OCI-M1 (cell line): ENCODE results near the gene SCPEP1.
A peak's percentile ranks its signal among the peaks of the same experiment; 100 is the strongest.
"Not testable (repeated sequence)": the region's sequence is repeated elsewhere in the genome, so short reads cannot be mapped to it uniquely, and the experiment has no call there.

ENCODE experiments used
- DNase-seq: peaks from one replicate; lab custom pipeline; 2025; lab: John Stamatoyannopoulos, UW

SCPEP1 gene

DNA sequence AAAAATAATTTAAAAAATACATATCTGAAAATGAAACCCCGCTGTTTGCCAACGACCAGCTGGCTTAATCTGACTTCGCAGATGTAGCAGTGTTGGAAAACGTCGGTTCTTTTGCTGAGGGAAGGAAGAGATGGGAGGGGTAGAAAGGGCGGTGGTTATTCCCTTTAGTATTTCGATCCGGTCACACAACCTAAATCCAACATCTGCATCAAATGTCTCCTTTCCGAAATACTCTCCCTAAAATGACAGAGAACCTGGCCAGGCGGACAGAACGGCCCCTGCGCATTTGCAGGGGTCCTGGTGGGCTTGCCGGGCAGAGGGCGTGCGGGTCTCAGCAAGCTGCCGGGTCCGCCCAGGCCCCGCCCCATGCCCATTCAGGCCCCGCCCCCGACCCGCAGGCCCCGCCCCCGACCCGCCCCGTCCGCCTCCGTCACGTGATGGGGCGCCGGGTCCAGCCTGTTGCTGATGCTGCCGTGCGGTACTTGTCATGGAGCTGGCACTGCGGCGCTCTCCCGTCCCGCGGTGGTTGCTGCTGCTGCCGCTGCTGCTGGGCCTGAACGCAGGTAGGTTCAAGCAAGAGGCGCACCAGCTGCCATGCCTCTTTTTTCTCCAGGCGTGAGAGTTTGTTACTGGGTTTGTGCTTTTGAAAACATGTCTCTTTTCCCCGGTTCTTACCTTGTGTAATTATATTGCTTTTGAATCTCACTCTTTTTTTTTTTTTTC is at the start of gene SCPEP1:
Gene SCPEP1, plus strand, starts transcription at position 459 of the 723 bp plus-strand sequence. Its CDS starts 29 bp downstream, at position 488.
- peak; percentile 85 for DNase-seq

DNA sequence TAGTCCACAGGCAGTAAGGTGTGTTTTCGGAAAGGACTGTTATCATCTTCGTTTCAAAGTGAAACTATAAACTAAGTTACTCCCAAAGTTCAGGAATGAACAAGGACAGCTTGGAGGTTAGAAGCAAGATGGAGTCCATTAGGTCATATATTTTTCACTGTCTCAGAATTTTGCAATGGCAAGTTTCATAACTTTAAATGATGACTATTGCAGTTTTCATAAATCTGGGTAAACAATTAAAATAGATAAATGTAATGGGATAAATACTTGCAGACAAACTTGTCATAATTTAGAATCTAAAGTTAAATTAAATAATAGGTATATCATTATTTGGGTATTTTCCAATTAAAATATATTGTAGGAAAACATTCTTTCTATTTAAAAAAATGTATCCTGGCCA is 49.3 kb upstream of the SCPEP1 start:
- no peak for DNase-seq

- DNase-seq, result peak; percentile 22
These were observed 48.5 kb upstream of the SCPEP1 start for GRCh38 chr17:56929362-56929969.

DNA sequence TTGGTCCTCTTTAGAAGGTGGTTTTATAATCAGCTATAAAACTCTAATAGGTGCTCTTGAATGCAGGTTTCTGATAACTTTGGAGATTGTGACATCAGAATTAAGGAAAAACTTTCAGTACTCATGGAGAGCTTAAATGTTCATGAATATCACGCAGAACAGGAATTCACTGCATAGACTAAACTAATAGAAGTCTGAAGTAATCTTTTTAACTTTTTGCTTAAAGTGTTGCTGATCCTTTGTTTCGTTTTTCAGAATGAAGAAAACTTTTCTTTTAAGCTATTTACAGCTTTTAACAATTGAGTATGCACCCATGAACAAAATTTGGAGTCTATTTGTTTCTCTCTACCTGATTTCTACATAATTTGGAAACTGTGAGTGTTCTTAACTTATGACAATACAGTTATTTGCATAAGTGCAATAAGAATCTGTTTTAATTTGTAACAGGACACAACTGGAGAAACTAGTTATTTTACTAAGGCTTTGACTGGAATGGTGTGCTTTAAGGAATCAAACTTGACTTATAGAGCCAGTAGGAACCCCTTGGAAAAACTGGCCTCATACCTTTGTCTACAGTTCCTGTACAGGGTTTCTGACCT is 47.1 kb upstream of the SCPEP1 start:
- peak; percentile 28 for DNase-seq

- DNase-seq, result no peak
These were observed 44.7 kb upstream of the SCPEP1 start for GRCh38 chr17:56933151-56933745.

GRCh38 chr17:56933868-56934267 is 44.1 kb upstream of the SCPEP1 start:
- DNase-seq, result no peak

DNA sequence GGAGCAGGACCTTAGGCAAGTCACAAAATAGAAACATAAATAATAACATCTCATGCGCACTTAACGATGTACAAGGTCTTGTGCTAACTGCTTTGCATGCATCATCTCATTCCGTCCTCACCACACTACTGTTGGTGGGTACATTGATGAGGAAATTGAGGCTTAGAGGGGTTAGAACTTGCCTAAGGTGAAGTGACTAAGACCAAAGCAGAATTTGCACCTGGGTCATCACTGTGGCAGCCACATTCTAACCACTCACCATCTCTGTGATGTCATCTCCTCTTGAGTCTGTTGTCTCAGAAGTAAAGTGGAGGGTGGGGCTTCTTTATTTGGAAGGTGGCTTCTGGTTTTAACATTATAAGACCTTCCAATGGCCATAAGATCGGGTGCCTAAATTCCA is 43.7 kb upstream of the SCPEP1 start:
- DNase-seq, result no peak

DNA sequence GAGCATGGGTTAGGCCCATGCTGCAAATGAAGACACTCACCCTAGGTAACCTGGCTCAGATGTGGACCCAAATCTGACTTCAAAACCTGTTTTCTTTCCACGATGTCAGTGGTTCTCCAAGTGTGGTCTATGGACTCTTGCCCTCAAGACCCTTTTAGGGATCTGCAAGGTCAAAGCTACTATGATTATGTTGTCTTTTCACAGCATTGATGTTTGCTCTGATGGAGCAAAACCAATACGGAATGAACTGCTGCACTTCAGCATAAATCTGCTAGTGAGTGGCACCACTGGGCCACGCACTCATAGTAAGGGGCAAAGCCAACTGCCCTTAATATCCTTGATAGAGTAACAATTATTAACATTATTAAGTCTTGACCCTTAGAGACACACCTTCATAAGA is 42.5 kb upstream of the SCPEP1 start:
- DNase-seq, result no peak

GRCh38 chr17:56936697-56937322 is 41.1 kb upstream of the SCPEP1 start:
- DNase-seq, result no peak

DNA sequence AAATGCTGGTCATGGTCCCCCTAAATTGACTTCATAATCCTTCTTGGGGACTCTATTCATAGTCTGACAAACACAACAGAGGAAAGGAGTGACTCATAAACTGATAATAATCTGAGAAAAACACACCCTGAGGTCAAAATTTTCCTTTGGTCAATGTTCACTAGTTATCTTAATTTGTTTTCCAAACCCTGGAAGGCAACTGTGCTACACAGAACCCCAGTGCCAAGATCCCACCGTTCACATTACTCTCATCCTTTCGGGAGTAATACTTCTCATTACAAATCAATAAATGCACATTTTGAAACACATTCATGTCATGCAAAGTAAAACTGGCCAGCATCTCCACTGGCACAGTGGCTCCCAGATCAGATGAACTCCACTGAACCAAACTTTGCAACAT is 40.2 kb upstream of the SCPEP1 start:
- peak; percentile 29 for DNase-seq

GRCh38 chr17:56938206-56938605 is 39.7 kb upstream of the SCPEP1 start:
- DNase-seq, result not testable (repeated sequence)

GRCh38 chr17:56939869-56940484 is 38.0 kb upstream of the SCPEP1 start:
- peak; percentile 90 for DNase-seq

- DNase-seq, result no peak
These were observed 34.3 kb upstream of the SCPEP1 start for GRCh38 chr17:56943505-56944125.

DNA sequence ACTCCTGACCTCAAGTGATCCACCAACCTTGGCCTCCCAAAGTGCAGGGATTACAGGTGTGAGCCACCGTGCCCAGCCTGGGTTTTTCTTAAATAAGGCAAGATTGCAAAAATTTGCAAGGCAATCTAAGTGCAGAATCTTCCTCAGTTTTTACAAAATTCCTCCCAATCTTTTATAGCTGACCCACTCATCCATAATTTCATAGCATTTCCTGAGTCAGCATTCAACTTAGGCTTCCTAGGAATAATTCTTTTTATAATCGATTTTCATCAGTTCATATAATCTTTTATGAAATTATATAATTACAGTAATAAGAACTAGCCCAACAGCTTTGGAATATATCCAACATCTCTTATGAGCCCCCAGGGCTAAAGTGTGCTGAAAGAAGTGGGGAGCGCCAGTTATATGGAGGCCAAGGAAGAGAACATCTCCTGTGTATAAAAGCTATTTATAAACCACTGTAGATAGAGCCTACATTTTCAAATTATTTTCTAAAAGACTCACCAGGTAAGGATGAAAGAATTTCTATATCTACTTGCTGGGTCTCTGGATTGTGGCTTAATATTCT is 31.9 kb upstream of the SCPEP1 start:
- no peak for DNase-seq

DNA sequence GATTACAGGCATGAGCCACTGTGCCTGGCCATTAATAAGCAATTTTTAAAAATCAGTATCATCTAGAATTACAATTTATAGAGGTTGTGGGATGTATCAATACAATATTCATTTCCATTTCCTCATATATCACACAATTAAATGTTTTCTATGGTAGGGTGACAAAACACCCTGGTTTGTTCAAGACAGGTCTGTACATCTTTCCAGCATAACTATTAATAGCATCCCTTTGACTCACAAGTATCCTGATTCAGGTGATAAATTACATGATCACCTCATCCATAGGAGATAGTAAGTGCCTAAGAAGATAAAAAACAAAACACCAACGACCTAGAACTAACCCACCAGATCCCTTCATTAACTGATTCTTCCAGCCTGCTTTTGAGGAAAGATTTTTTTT is 30.2 kb upstream of the SCPEP1 start:
- no peak for DNase-seq

GRCh38 chr17:56948491-56948890 is 29.4 kb upstream of the SCPEP1 start:
- DNase-seq, result no peak

DNA sequence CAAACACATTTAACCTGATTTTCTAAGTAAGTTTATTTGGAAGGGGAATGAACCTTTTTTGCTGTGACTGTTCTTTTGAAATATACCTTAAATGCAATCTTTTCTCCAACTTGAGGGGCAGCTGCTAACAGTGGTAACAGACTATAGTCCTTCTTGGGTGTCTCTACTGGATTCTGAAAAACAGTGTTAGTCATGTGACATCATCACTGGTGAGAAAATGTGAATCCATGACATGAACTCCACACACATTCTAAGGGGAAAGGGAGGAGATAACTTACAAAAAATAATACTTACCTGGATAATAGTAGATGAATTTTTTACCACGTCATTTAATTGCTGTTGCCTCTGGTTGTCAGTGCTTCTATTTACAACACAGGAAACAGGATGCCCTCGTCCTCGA is 28.3 kb upstream of the SCPEP1 start:
- no peak for DNase-seq

DNA sequence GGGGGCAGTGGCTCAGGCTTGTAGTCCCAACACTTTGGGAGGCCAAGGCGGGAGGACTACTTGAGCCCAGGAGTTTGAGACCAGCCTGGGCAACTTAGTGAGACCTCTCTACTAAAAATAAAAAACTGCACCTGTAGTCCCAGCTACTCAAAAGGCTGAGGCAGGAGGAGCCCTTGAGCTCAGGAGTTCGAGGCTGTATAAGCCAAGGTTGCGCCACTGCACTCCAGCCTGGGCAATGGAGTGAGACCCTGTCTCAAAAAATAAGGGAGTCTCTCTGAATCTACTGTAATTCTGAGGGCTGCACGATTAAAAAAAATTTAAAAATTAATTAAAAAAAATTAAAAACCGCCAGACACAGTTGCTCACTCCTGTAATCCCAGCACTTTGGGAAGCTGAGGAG is 20.9 kb upstream of the SCPEP1 start:
- DNase-seq, result no peak

DNA sequence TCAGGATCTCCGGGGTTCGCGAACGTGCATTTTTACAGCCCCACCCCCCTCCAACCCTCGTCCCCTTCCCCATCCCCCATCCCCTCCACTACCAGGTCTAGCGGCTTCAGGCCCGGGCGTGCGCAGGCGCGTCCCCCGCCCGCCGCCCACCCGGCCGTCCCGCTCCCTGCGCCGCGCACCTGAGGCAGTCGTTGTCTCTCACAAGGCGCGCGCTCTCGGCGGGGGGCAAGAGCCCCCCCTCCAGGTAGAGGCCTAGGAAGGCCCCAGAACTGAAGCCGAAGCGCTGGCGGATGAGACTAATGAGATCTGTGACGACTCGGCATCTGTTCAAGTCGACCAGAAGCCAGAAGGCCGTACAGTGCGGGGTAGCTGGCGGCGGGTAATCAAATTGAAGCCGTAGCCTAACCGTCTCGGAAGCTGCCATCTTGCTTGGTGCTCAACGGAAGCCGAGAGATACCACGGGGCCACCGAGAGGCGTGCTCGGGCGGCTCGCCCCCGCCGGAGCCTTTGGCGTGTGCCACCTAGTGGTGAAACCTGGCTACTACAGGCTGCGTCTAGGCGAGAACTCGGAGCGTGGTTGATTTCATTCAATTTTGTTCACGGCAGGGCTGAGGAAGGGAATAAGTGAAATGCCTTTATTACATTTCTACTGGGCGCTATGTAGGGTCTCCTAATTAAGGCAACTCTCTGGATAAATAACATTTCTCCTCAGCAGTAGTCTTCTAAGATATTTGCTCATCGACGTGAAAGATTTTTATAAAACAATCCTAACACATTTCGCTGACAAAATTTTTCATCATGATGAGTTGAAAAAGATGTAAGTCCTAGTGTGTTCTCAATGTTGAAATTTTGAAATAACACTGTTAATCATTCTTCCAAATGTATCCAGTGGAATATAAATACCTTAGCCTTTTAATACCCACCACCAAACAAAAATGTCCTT is 17.1 kb upstream of the SCPEP1 start, which contains the start of gene COIL:
Gene COIL, minus strand, starts transcription at position 455 of the 943 bp plus-strand sequence. Its CDS starts 31 bp downstream, at position 424.
- DNase-seq, result peak; percentile 96

DNA sequence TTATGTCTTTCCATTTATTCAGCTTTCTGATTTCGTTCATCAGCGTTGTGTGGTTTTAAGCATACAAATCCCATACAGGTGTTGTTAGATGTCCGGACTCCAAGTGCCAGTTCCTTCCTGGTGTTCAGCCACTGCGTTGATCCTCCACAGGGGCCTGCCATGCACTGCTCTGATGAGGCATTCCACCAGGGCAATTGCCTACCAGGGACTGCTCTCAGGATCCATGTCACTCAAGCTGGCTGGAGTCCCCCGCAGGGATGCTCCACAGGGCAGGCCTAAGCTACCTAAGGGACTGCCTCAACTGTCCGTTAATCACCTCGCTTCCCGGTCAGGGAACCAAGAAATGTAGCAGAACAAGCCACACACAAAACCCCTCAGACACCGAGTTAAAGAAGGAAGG is 12.7 kb upstream of the SCPEP1 start:
- not testable (repeated sequence) for DNase-seq
